Neural progenitor cell (in vitro differentiated cells): Measurements from ENCODE around the gene APBB1.

Experiments
- CTCF ChIP-seq: fragments of 200-600 bp; sonication (generic); IDR thresholded peaks from 2 replicates; pipeline ENCODE4 v1.5.1; 2017; ENCODE audit warnings: antibody characterized with exemption, mild to moderate bottlenecking
- EZH2phosphoT487 ChIP-seq: fragments of 200-600 bp; sonication (generic); IDR thresholded peaks from 2 replicates; pipeline ENCODE4 v1.6.1; 2017; ENCODE audit warnings: antibody characterized with exemption

GRCh38 chr11:6448574-6448973 is 29.7 kb upstream of the APBB1 start:
- TF ChIP-seq CTCF (no peak), EZH2phosphoT487 (no peak)
